ENCODE data around the gene TRIM2.

The TRIM2 gene

GRCh38 chr4:153275380-153276276, 71.4 kb downstream of the TRIM2 start:
- H3K9me2 ChIP-seq (replicated peaks; ENCODE audit: insufficient read depth, low read length) = no peaks in the 10 kb centered on the region
- no peaks in the 10 kb centered on the region for H3K4me1 ChIP-seq (ENCODE audit: low read length)
- H4K20me1 ChIP-seq (ENCODE audit: insufficient read depth, low read length) = no peaks in the 10 kb centered on the region
- TF ChIP-seq EZH2 (optimal IDR thresholded peaks at IDR 0.05; ENCODE audit: low read depth, low read length) (no peak), EZH2phosphoT487 (IDR thresholded peaks at IDR 0.05; ENCODE audit: low read length) (no peak), CTCF (IDR thresholded peaks at IDR 0.05; ENCODE audit: low read length) (no peak)
- no peaks in the 10 kb centered on the region for H3F3A ChIP-seq (ENCODE audit: insufficient read depth, low read length)
- H3K27me3 ChIP-seq (replicated peaks; ENCODE audit: insufficient read depth, low read length) = no peaks in the 10 kb centered on the region
- no peaks in the 10 kb centered on the region for H3K79me2 ChIP-seq (ENCODE audit: low read length)
- no peak overlapping the region for H3K4me2 ChIP-seq (ENCODE audit: low read depth, low read length)
- no peak for DNase-seq
- no peak overlapping the region for H2AFZ ChIP-seq (ENCODE audit: low read length)
- H3K27ac ChIP-seq (ENCODE audit: low read length) = no peak overlapping the region
- H3K36me3 ChIP-seq (replicated peaks; ENCODE audit: insufficient read depth, low read length) = no peaks in the 10 kb centered on the region
- no peak overlapping the region for H3K4me3 ChIP-seq (ENCODE audit: low read length)
- no peaks in the 10 kb centered on the region for H3K9me3 ChIP-seq (replicated peaks; ENCODE audit: insufficient read depth, low read length)
- H3K9ac ChIP-seq (ENCODE audit: low read length) = no peak overlapping the region

GRCh38 chr4:153276971-153277370, 72.7 kb downstream of the TRIM2 start:
- Histone ChIP-seq H3F3A (ENCODE audit: insufficient read depth, low read length) (no peaks in the 10 kb centered on the region), H2AFZ (ENCODE audit: low read length) (no peak overlapping the region), H3K9me3 (replicated peaks; ENCODE audit: insufficient read depth, low read length) (no peaks in the 10 kb centered on the region), H3K4me3 (ENCODE audit: low read length) (no peak overlapping the region), H3K36me3 (replicated peaks; ENCODE audit: insufficient read depth, low read length) (no peaks in the 10 kb centered on the region), H3K27me3 (replicated peaks; ENCODE audit: insufficient read depth, low read length) (no peaks in the 10 kb centered on the region), H3K79me2 (ENCODE audit: low read length) (no peaks in the 10 kb centered on the region), H3K27ac (ENCODE audit: low read length) (no peak overlapping the region), H4K20me1 (ENCODE audit: insufficient read depth, low read length) (no peaks in the 10 kb centered on the region), H3K9ac (ENCODE audit: low read length) (no peak overlapping the region), H3K4me2 (ENCODE audit: low read depth, low read length) (no peak overlapping the region), H3K9me2 (replicated peaks; ENCODE audit: insufficient read depth, low read length) (no peaks in the 10 kb centered on the region), H3K4me1 (ENCODE audit: low read length) (no peaks in the 10 kb centered on the region)
- TF ChIP-seq CTCF (IDR thresholded peaks at IDR 0.05; ENCODE audit: low read length) = no peak
- TF ChIP-seq EZH2 (optimal IDR thresholded peaks at IDR 0.05; ENCODE audit: low read depth, low read length) = no peak
- no peak for TF ChIP-seq EZH2phosphoT487 (IDR thresholded peaks at IDR 0.05; ENCODE audit: low read length)
- no peak for DNase-seq

GRCh38 chr4:153281476-153281875, 77.2 kb downstream of the TRIM2 start:
- Histone ChIP-seq H3F3A (ENCODE audit: insufficient read depth, low read length) (no peaks in the 10 kb centered on the region), H3K4me3 (ENCODE audit: low read length) (no peak overlapping the region), H3K9me3 (replicated peaks; ENCODE audit: insufficient read depth, low read length) (no peaks in the 10 kb centered on the region), H3K27me3 (replicated peaks; ENCODE audit: insufficient read depth, low read length) (no peaks in the 10 kb centered on the region), H3K36me3 (replicated peaks; ENCODE audit: insufficient read depth, low read length) (no peaks in the 10 kb centered on the region), H3K79me2 (ENCODE audit: low read length) (no peaks in the 10 kb centered on the region), H3K9me2 (replicated peaks; ENCODE audit: insufficient read depth, low read length) (no peaks in the 10 kb centered on the region), H3K27ac (ENCODE audit: low read length) (no peak overlapping the region), H4K20me1 (ENCODE audit: insufficient read depth, low read length) (no peaks in the 10 kb centered on the region), H3K9ac (ENCODE audit: low read length) (no peak overlapping the region), H3K4me1 (ENCODE audit: low read length) (no peaks in the 10 kb centered on the region), H2AFZ (ENCODE audit: low read length) (no peak overlapping the region), H3K4me2 (ENCODE audit: low read depth, low read length) (no peak overlapping the region)
- DNase-seq = no peak
- TF ChIP-seq EZH2phosphoT487 (IDR thresholded peaks at IDR 0.05; ENCODE audit: low read length) = no peak

GRCh38 chr4:153282023-153282422, 77.8 kb downstream of the TRIM2 start:
- Histone ChIP-seq H4K20me1 (ENCODE audit: insufficient read depth, low read length) (no peaks in the 10 kb centered on the region), H3K4me2 (ENCODE audit: low read depth, low read length) (no peak overlapping the region), H3K27ac (ENCODE audit: low read length) (no peak overlapping the region), H3K9ac (ENCODE audit: low read length) (no peak overlapping the region), H3K9me3 (replicated peaks; ENCODE audit: insufficient read depth, low read length) (no peaks in the 10 kb centered on the region), H3K4me3 (ENCODE audit: low read length) (no peak overlapping the region), H3K4me1 (ENCODE audit: low read length) (no peaks in the 10 kb centered on the region), H3K36me3 (replicated peaks; ENCODE audit: insufficient read depth, low read length) (no peaks in the 10 kb centered on the region), H3K79me2 (ENCODE audit: low read length) (no peaks in the 10 kb centered on the region), H3F3A (ENCODE audit: insufficient read depth, low read length) (no peaks in the 10 kb centered on the region), H3K27me3 (replicated peaks; ENCODE audit: insufficient read depth, low read length) (no peaks in the 10 kb centered on the region), H2AFZ (ENCODE audit: low read length) (no peak overlapping the region), H3K9me2 (replicated peaks; ENCODE audit: insufficient read depth, low read length) (no peaks in the 10 kb centered on the region)
- no peak for DNase-seq
- no peak for TF ChIP-seq EZH2 (optimal IDR thresholded peaks at IDR 0.05; ENCODE audit: low read depth, low read length)
- no peak for TF ChIP-seq EZH2phosphoT487 (IDR thresholded peaks at IDR 0.05; ENCODE audit: low read length)
- no peak for TF ChIP-seq CTCF (IDR thresholded peaks at IDR 0.05; ENCODE audit: low read length)
